HEK293T (cell line): Measurements from ENCODE around the gene SLX4.

Source experiments
- CTCF ChIA-PET: fragments of 350-600 bp; formaldehyde crosslinking; extraction: SDS; loops from one replicate; lab custom pipeline; 2021; ENCODE audit warnings: antibody characterized with exemption, inconsistent platforms; lab: Yijun Ruan, JAX
- POLR2A ChIA-PET: fragments of 350-600 bp; formaldehyde crosslinking; extraction: SDS; loops from one replicate; lab custom pipeline; 2020; ENCODE audit warnings: antibody characterized with exemption, inconsistent platforms; lab: Yijun Ruan, JAX
- DNase-seq: peaks from one replicate; pipeline ENCODE4 v3.0.0; 2012; ENCODE audit warnings: mixed read lengths; ENCODE audit errors: extremely low spot score
- ARNT ChIP-seq: fragments of 450-650 bp; IDR thresholded peaks from 2 replicates; pipeline ENCODE4 v1.6.1; 2017; ENCODE audit warnings: mild to moderate bottlenecking
- BHLHE40 ChIP-seq: fragments of 450-650 bp; IDR thresholded peaks from 2 replicates; pipeline ENCODE4 v1.6.1; 2016; ENCODE audit warnings: mild to moderate bottlenecking, moderate library complexity, borderline replicate concordance
- CTBP1 ChIP-seq: fragments of 450-650 bp; IDR thresholded peaks from 2 replicates; pipeline ENCODE4 v1.6.1; 2016; ENCODE audit warnings: borderline replicate concordance
- ELF4 ChIP-seq: fragments of 450-650 bp; IDR thresholded peaks from 2 replicates; pipeline ENCODE4 v1.6.1; 2017; ENCODE audit warnings: antibody characterized with exemption
- FOXA1 ChIP-seq: fragments of 450-650 bp; IDR thresholded peaks from 2 replicates; pipeline ENCODE4 v1.6.1; 2016; ENCODE audit warnings: mild to moderate bottlenecking
- FOXK2 ChIP-seq: fragments of 450-650 bp; IDR thresholded peaks from 2 replicates; pipeline ENCODE4 v1.6.1; 2016; ENCODE audit warnings: mild to moderate bottlenecking
- FOXM1 ChIP-seq: fragments of 450-650 bp; IDR thresholded peaks from 2 replicates; pipeline ENCODE4 v1.6.1; 2017; ENCODE audit warnings: mild to moderate bottlenecking, borderline replicate concordance
- HDGF ChIP-seq: fragments of 450-650 bp; IDR thresholded peaks from 2 replicates; pipeline ENCODE4 v1.6.1; 2017; ENCODE audit warnings: antibody characterized with exemption, borderline replicate concordance
- L3MBTL2 ChIP-seq: fragments of 450-650 bp; conservative IDR thresholded peaks from 2 replicates; pipeline ENCODE4 v1.6.1; 2016; ENCODE audit warnings: mild to moderate bottlenecking
- LEF1 ChIP-seq: fragments of 450-650 bp; IDR thresholded peaks from 2 replicates; pipeline ENCODE4 v1.6.1; 2017; ENCODE audit warnings: mild to moderate bottlenecking, borderline replicate concordance
- NFRKB ChIP-seq: fragments of 450-650 bp; IDR thresholded peaks from 2 replicates; pipeline ENCODE4 v1.6.1; 2016; ENCODE audit warnings: mild to moderate bottlenecking, moderate library complexity
- SP1 ChIP-seq: fragments of 450-650 bp; IDR thresholded peaks from 2 replicates; pipeline ENCODE4 v1.6.1; 2017
- SUZ12 ChIP-seq: fragments of 450-650 bp; IDR thresholded peaks from 2 replicates; pipeline ENCODE4 v1.6.1; 2016; ENCODE audit warnings: mild to moderate bottlenecking
- TARDBP ChIP-seq: fragments of 450-650 bp; IDR thresholded peaks from 2 replicates; pipeline ENCODE4 v1.6.1; 2016
- ZNF384 ChIP-seq: fragments of 450-650 bp; IDR thresholded peaks from 2 replicates; pipeline ENCODE4 v1.6.1; 2016
- TF ChIP-seq, protein P1 (sequence below): fragments of 450-650 bp; IDR thresholded peaks from 2 replicates; pipeline ENCODE4 v1.6.1; 2016

Gene SLX4

DNA sequence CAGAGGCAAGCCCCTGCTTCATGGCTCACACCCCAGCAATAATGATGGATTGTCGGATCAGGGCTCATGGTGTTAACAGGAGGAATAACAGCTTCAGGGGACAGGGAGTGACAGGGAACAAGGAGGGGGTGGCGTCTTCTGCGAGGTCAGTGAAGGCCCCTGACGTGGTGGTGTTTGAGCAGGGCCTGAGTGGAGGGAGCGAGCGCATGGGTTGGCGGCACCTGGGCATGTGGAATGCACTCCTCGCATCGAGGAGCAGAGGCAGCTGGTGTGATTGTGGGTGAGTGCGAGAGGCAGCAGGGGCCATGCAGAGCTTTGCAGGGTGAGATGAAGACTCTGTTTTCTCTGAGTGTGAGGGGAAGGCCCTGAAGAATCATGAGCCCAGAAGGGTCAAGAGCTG lies 77.3 kb downstream of the SLX4 start:
- no peak for DNase-seq
- CTCF ChIA-PET: no interaction called here
- POLR2A ChIA-PET: no interaction called here
- TF ChIP-seq FOXK2 (no peak), ARNT (no peak), BHLHE40 (no peak), L3MBTL2 (no peak), TARDBP (no peak), SP1 (no peak), ZNF384 (no peak), ELF4 (no peak), LEF1 (no peak), HDGF (no peak), SUZ12 (no peak), FOXM1 (no peak)
- TF ChIP-seq, protein P1, sequence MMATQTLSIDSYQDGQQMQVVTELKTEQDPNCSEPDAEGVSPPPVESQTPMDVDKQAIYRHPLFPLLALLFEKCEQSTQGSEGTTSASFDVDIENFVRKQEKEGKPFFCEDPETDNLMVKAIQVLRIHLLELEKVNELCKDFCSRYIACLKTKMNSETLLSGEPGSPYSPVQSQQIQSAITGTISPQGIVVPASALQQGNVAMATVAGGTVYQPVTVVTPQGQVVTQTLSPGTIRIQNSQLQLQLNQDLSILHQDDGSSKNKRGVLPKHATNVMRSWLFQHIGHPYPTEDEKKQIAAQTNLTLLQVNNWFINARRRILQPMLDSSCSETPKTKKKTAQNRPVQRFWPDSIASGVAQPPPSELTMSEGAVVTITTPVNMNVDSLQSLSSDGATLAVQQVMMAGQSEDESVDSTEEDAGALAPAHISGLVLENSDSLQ: no peak

DNA sequence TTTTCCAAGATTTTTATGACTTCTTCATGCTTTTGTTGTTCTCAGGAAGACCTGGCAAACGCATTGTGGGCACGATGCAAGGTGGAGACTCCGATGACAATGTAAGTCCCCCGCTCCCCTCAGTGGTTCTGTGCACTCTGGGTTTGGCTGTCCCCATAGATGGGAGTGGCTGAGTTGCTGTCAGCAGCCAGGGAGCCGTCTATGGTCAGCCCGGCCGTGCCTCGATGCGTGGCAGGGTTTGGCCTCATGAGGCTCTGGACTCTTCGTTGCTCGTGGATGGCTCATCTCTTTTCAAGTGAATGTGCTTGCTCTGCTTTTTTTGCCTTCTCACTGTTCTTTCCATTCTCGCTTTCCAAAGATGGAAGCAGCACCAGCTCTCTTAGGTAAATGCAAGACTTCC lies 78.7 kb downstream of the SLX4 start:
- CTCF ChIA-PET: no interaction called here
- POLR2A ChIA-PET: no interaction called here

More for the DNA sequence above, 78.7 kb downstream of the SLX4 start:
- no peak for DNase-seq
- no peak for TF ChIP-seq CTBP1
- no peak for TF ChIP-seq ARNT
- TF ChIP-seq SUZ12: no peak
- TF ChIP-seq TARDBP: no peak
- TF ChIP-seq, protein P1: no peak
- no peak for TF ChIP-seq ZNF384
- no peak for TF ChIP-seq FOXM1
- no peak for TF ChIP-seq ELF4
- TF ChIP-seq HDGF: no peak
- no peak for TF ChIP-seq BHLHE40
- TF ChIP-seq FOXA1: no peak
- TF ChIP-seq FOXK2: no peak
- TF ChIP-seq NFRKB: no peak
- no peak for TF ChIP-seq L3MBTL2
